HG03460 (cell line): ENCODE results near the gene COL4A2.

ENCODE experiments used
- ATAC-seq: cut with Tn5 transposase; IDR thresholded peaks from one replicate; pipeline ENCODE4 v1.9.1; 2021; ENCODE audit not compliant: unreplicated experiment

COL4A2 gene

DNA sequence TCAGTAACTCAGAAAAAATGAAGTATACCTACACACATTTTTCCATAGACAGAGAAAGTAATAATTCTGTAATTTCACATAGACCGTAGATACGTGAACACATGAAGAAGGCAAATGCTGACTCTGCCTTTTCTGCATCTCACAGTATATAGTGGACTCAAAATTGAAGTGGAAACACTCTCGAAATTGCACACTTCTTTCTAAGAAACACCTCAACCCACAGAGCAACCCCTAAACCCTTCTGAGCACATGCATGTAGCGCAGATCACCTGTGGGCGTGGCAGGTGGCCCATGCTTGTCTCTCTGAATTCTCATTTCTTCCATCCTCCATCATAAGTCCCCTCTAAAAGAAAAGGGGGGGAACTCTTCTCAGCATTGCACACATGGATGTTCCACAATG lies 34.9 kb upstream of the COL4A2 start:
- no peak for ATAC-seq

- ATAC-seq: no peak
These were observed 34.4 kb upstream of the COL4A2 start for GRCh38 chr13:110272651-110273050.

DNA sequence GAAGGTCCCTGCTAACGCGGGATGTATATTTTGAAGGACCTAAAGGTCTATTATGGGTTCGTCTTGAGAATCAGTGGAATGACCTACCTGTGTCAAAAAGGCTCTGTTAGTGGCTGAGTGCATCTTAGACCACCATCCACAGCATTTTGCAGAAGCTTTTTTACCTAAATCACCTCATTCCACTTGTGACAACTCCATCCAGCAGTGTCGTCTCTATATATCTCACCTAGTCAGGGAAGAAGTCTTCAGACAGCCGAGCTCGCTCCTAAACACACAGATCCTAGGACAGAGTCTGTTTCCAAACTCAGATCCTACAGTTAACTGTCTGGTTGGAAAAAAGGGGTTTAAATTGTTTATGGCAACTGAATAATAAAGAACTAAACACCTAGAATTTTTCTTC lies 33.8 kb upstream of the COL4A2 start:
- no peak for ATAC-seq

GRCh38 chr13:110274687-110275086 lies 32.4 kb upstream of the COL4A2 start:
- ATAC-seq: no peak

- no peak for ATAC-seq
These were observed 31.0 kb upstream of the COL4A2 start for GRCh38 chr13:110275931-110276552.

- no peak for ATAC-seq
These were observed 30.5 kb upstream of the COL4A2 start for GRCh38 chr13:110276553-110276950.

- ATAC-seq: no peak
These were observed 29.6 kb upstream of the COL4A2 start for GRCh38 chr13:110277357-110277975.

DNA sequence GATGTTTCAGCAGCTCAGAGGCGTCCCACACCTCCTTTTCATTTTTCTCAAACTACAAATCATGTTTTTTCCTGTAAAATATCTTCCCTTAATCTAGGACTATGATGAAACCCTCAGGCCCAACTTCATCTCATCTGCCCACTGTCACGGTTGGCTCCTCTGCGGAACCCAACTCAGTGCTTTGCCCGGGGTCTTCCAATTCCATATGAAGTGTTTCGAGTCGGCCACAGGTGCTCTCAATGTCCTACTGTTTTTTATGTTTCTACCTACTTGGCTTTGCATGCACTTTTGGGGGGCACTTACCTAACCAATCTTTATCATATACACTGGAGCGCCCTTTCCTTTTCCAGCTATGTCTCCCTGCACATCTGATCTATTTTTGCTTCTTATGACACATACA lies 28.2 kb upstream of the COL4A2 start:
- no peak for ATAC-seq

- no peak for ATAC-seq
These were observed 27.4 kb upstream of the COL4A2 start for GRCh38 chr13:110279684-110280083.

GRCh38 chr13:110280231-110280813 lies 26.8 kb upstream of the COL4A2 start:
- no peak for ATAC-seq

- ATAC-seq: no peak
These were observed 25.9 kb upstream of the COL4A2 start for GRCh38 chr13:110280985-110281688.

- no peak for ATAC-seq
These were observed 25.3 kb upstream of the COL4A2 start for GRCh38 chr13:110281736-110282135.

DNA sequence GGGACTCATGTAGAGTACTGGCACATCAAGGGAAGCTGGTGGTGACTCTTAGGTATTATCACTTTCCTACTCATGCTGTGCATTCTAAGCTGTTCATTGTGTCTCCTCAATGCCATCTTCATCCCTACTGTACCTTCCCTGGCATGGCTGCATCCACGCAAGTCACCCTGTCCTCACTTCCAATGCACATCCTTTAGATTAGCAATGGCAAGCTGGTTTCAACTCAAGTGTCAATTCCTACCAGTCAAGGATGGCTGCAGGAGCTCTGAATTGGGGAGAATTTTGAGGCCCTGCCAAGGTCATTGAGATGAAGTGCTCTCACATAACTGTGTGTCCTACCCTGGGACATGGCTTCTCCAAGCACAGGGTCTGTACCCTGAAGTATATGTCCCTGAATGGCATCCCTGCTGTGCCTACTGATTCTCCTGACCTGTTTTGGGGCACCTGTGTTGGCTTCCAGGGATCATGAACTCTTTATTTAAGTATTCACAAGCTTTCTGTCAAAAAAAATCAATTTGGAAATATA lies 24.7 kb upstream of the COL4A2 start:
- no peak for ATAC-seq

DNA sequence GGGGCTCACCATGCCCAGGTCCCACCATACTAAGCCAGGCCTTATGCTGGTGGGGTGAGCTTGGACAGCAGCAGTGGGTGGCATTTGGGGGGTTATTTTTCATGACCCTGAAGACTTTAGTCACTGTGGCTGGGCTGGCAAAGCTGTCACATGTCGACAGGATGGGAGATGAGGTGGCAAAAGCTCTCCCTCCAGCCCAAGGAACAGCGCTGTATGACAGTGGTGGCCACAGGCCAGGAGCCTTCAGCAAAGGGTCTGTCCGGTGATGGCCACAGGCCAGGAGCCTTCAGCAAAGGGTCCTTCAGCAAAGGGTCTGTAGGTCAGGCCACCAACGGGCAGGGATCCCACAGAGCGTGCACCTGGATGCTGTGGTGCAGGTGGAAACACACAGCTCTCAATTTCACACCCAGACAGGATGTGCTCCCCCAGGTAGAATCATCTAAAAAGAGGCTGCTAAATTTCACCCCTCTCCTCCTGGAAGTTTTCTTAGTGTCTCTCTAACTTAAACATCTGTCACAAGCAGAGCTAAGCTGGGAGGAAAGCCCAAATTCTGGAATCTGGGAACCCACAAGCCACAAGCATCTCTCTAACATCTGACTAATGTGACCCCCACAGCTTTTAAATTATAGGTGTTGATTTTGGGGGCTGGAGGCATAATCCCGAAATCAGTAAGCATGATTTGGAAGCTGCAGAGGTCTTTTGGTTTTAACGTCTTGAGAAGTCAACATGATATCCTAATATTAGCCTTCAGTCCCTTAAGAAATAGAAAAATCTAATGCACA lies 23.2 kb upstream of the COL4A2 start:
- ATAC-seq: no peak

GRCh38 chr13:110284779-110285484 lies 22.2 kb upstream of the COL4A2 start:
- ATAC-seq: no peak

GRCh38 chr13:110285991-110286832 lies 20.9 kb upstream of the COL4A2 start:
- no peak for ATAC-seq

DNA sequence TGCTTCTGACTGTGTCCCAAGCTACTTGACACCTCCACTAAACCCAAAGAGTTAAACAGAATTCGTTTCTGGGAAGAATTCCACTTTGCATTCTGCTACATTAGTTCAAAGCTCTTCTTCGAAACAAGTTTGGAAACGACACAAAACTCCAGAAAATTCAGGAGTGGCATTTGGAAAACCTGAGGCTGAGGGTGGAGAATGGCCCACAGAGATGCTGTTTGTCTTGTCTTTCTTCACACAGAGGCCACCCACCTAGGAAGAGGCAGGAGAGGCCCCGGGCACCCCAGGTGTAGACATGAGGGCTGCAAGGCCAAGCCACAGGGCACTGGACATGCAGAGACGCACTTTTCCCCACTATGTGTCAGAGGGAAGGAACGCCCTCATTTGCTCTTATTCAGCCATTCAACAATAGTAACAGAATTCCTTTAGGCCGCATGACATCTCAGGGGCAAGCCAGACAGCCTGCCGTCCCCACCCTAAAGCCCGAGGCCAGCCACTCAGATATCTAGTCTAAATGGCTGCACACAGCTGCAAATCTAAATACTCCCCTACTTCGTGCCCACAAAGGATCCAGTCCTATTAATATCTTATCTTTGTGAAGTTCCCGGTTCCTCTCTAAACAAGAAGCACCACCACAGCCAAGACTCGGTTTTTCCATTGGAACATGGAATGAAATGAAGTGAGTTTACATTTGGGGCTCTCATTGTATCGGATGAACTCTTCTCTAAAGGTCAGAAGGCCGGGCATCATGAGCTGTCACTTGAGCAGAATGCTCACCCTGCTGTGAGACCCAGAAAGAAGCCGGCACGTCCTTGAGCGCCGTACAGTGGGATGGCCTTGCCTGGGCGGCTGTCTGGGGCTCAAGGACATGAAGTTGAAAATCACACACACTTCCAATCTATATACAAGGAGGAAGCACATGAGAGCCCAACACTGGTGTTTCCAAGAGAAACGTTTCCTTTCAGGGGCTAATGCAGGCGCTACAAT lies 20.0 kb upstream of the COL4A2 start:
- ATAC-seq: no peak

DNA sequence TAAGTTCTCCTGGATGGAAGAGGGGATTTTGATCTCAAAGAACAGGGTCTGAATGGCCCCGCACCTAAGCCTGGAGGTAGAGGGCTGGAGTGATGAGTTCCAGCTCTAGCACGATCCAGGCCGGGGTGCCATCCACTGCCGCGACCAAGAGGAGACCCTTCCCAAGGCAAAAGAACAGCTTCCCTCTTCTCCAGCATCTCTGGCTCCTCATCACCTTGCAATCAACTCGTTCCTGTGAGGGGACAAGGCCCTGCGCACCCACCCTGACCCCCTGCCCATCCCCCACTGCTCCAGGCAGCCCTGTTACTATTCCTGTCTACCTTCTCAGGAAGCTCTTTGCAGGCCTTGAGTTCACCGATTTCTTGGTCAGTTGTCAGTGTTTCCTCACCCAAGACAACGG lies 17.9 kb upstream of the COL4A2 start:
- no peak for ATAC-seq
